Midbrain (tissue), 1 donor: Measurements from ENCODE around the gene OCSTAMP.
A peak's percentile ranks its signal among the peaks of the same experiment; 100 is the strongest.

Source experiments
- DNase-seq: peaks from one replicate; lab custom pipeline; 2025; lab: John Stamatoyannopoulos, UW

Gene OCSTAMP

DNA sequence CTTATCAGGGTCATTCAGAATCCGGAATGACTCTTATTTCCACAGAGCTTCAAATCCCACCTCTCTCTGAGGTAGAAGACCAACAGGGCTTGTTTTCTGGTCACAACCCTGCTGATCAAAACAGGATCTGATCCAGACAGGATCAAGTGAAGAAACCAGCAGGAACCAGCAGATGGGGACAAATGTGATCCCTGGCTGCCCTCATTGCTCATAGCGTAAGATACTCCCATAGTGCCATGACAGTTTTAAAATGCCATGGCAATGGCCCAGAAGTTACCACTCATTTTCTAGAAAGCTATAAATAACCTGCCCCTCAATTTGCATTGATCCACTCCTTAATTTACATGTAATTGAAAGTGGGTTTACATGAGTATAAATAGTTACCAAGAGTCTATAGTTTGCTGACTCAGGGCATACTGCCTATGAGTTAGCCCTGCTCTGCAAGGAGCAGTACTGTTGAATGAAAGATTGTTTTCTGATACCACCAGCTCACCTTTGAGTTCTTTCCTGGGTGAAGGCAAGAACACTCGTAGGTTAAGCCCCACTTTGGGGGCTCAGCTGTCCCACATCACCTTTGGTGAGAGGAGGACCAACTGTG lies 30.9 kb downstream of the OCSTAMP start:
- no peak for DNase-seq

DNA sequence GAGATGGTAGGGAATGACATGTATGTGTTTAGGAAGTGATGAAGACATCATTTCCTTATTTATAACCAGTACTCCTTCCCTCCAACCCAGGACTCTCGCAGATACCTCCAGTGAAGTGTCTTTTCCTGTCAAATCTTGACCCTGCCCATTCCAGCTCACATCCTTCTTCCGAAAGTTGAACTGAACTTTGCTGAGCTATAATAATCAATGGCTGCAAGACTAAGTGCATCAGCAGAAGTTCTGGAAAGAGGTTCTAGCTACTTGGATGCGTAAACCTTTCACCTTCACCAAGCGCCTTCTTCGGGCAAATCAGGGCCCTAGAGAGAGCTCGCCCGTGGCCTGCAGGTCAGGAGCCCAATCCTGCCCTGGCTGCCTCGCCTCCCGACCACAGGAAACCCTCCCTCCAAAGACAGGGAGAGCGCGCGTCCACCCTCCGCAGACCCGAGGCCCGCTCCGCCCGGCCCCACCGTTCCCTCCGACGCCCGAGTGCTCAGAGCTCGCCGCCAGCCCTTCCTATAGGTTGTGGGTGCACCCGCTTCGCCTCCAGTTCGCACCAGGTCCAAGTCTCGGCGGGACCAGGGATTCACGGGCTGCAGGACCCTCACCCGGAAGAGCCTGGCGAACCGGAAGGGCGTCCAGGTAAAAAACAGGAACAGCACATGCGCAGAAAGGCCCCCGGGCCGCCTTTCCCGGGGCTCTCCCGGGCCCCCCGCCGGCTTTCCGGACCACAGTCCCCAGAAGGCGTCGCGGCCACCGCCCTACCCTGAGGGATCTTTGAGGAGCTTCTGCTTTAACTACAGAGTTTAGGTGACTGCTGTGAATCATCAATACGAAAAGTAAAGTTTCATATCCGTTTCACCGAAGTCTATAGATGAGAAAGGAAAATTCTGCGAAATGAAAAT lies 37.3 kb downstream of the OCSTAMP start, which contains the start of gene ZNF334:
Gene ZNF334 (minus strand): TSS at position 617 of the 902 bp plus-strand sequence. CDS start 1,457 bp downstream, outside the sequence.
- peak; percentile 53 for DNase-seq

DNA sequence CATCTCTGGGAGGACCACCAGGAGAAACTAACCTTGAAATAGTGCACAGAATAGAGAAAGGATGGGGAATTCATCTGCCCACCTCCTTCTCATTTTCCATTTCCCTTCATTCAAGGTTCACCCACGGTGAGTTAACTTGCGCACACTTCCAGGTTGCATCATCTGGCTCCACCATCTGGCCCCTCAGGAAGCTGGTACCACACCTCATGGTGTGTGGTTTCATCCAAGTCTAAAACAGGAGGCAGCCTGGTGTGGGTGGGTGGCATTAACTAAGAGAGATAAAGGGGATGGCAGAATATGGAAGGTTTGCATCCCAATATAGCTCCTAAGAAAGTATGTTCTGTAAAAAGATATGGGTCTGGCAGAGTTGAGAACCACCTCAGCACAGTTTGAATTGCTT lies 40.9 kb downstream of the OCSTAMP start:
- no peak for DNase-seq

DNA sequence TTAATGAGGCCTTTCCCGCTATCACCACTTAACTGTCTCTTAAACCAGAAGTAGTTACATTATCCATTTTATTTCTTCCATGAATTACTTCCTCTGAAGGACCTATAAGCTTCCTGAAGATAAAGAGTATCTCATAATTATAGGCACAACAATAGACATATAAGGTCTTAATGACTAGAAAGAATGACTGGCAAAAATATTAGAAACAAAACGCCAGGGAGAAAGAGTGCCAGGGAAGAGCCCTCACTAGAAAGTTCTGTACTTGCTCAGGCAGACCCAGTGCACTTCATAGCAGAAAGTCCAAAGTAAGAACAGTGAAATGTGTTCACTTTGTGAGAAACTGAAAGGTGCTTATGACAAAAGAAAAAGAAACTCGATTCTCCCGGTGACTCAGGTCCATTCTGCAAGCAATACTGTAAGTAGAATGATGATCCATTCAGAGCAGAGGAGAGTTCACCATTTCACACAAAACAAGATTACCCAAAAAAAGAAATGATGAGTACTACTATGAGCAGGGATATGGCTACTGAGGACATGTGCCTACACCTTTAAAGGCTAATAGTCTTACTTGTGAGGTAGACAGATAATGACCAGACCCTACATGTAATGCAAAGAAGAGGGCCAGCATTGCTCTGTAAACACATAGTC lies 42.6 kb downstream of the OCSTAMP start:
- no peak for DNase-seq

DNA sequence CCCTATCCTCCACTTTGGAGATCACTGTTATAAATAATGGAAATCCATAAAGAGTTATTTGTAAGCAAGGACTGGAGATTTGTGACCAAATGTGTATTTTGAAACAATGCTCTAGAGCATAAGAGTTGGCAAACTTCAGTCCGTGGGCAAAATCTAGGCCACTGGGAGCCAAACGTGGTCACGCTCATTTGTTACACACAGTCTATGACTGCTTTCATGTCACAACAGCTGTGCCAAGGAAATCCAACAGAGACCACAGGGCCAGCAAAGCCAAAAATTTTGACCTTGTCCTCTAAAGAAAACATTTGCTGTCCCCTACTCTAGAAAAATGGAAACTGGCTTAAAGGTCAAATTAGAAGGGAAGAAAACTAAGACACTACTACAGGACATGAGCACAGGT lies 44.9 kb downstream of the OCSTAMP start:
- DNase-seq: no peak

DNA sequence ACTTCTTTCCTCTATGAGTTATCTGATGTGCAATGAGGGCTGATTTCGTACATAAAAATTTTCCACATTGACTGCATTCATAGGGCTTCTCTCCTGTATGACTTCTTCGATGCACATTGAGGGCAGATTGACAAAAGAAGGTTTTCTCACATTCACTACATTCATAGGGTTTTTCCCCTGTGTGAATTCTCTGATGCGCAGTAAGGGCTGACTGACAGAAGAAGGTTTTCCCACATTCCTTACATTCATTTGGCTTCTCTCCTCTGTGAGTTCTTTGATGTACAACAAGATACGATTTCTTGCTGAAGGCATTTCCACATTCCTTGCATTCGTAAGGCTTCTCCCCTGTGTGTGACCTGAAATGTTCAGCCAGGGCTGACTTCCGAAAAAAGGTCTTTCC lies 48.5 kb downstream of the OCSTAMP start:
- DNase-seq: no peak

DNA sequence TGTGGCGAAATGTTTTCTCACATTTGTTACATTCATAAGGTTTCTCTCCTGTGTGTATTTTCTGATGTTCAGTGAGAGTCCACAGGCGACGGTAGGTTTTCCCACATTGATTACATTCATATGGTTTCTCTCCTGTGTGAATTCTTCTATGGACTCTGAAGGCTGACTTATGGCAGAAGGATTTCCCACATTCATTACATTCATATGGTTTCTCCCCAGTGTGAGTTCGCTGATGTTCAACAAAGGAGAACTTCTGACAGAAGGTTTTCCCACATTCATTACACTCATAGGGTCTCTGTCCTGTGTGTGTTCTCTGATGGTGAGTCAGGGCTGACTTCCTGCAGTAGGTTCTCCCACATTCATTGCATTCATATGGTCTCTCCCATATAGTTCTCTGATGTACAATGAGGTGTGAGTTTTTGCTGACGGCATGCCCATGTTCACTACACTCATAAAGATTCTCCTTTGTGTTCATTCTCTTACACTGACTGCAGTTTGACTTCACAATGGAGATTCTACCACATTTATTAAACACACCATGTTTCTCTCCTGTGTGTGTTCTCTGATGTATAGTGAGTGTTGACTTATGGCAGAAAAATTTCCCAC lies 49.0 kb downstream of the OCSTAMP start:
- no peak for DNase-seq

DNA sequence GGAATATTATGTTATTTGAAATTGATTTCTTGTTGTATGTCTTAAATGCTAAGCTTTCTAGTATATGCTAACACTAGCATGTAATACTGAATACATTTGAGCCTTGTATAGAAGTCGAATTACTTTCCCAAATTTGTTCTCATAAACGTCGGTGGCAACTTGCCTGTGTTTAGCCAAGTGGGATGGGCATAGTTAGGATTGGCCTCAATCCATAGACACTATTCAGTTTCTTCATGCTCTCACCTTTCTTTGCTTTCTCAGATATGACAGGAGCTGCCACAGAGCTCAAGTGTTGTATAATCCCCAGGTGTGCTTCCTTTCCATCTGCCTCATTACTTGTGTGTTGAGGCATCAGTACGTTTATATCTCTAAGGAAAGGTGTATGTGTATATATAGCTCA lies 56.4 kb downstream of the OCSTAMP start:
- no peak for DNase-seq

DNA sequence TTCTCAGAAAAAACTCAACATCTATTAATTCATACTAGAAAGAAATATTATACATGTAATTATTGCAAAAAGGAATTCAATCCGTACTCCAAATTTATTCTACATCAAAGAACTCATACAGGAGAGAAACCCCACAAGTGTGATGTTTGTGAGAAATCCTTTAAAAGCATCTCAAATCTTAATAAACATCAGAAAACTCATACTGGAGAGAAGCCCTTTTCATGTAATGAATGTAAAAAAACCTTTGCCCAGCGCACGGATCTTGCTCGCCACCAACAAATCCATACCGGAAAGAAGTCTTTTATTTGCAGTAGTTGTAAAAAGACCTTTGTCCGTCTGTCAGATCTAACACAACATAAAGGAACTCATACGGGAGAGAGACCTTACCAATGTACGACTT lies 59.1 kb downstream of the OCSTAMP start:
- DNase-seq: no peak
